Mucosa of stomach (tissue), 1 donor: ENCODE measurements around the gene BPIFB6.

Experiments
- H3K27me3 ChIP-seq: one replicate; pipeline ENCODE4 v1.7.0; 2013; ENCODE audit warnings: mild to moderate bottlenecking, low read length; ENCODE audit not compliant: control insufficient read depth, insufficient read depth
- H3K36me3 ChIP-seq: one replicate; pipeline ENCODE4 v1.7.0; 2013; ENCODE audit warnings: low read length; ENCODE audit not compliant: control insufficient read depth, insufficient read depth
- H3K4me1 ChIP-seq: one replicate; pipeline ENCODE4 v1.7.0; 2013; ENCODE audit warnings: mild to moderate bottlenecking, low read length; ENCODE audit not compliant: control insufficient read depth, insufficient read depth
- H3K4me3 ChIP-seq: one replicate; pipeline ENCODE4 v1.7.0; 2013; ENCODE audit warnings: low read length
- H3K9ac ChIP-seq: one replicate; pipeline ENCODE4 v1.7.0; 2013; ENCODE audit warnings: mild to moderate bottlenecking, low read length, moderate library complexity
- H3K9me3 ChIP-seq: one replicate; pipeline ENCODE4 v1.7.0; 2013; ENCODE audit warnings: mild to moderate bottlenecking, low read length, moderate library complexity; ENCODE audit not compliant: control insufficient read depth
- donor health status: Pancreatic carcinoma.

BPIFB6 gene

DNA sequence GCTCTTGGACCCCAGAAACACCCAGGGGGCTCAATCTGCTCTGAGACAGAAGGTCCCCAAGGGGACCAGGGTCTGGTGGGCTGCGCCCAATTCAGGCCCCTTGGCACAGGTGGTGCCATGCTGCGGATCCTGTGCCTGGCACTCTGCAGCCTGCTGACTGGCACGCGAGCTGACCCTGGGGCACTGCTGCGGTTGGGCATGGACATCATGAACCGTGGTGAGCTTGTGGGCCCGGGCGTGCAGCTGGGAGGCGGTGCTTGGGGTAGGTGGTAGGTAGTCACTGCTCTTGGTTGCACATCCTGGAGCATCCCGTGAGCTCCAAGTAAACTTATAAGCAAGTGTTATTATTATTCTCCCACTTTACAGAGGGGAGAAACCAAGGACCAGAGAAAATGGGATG lies at the start of gene BPIFB6:
BPIFB6 (plus strand) TSS at position 118 of the 400 bp plus-strand sequence; CDS start at position 118, 0 bp downstream.
- Histone ChIP-seq H3K36me3 (no peaks in the 10 kb centered on the region), H3K4me3 (no peak within 1 kb of the TSS), H3K9me3 (no peaks in the 10 kb centered on the region), H3K4me1 (no peaks in the 10 kb centered on the region), H3K9ac (no peak within 1 kb of the TSS), H3K27me3 (peaks cover 6% of the 10 kb centered on the region)

DNA sequence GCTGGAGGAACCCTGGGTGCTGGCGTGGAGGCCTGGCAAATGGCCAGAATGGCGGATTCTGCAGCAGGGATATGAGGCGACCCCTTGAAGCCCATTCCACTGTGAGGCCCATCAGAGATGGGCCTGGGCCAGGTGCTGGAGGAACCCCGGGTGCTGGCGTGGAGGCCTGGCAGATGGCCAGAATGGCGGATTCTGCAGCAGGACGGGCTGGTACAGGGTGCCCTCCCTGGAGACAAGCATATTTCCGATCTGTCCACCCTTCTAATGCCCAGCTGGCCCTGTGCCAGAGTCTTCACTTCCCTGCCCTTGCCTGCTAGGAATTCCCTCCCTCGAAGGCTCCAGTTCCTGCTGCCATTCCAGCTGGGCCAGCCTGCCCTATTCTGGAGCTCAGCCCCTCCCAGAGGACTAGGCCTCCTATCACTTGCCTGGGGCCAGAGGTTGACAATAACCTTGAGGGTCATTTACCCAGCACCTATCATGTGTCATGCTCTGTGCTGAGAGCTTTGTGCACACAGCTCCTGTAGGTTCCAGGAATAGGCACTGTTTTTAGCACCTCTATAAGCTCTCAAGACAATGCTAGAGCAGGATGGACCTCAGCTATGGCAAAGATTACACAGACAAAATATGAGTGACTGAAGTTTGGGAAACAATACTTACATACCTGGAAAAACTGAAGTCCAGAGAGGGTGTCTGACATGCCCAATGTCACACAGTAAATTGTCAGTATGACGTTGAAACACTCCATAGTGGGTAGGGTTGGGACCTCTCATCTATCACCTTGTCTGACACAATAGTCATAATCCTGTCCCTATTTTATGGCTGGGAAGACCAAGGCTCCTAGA lies 48.6 kb upstream of the BPIFB6 start:
- H3K4me3 ChIP-seq: no peak overlapping the region
- H3K4me1 ChIP-seq: no peaks in the 10 kb centered on the region
- H3K36me3 ChIP-seq: no peaks in the 10 kb centered on the region
- H3K9me3 ChIP-seq: no peaks in the 10 kb centered on the region
- no peak overlapping the region for H3K9ac ChIP-seq
- no peaks in the 10 kb centered on the region for H3K27me3 ChIP-seq

GRCh38 chr20:32983459-32984112 lies 47.9 kb upstream of the BPIFB6 start:
- Histone ChIP-seq H3K9ac (no peak overlapping the region), H3K4me1 (no peaks in the 10 kb centered on the region)

DNA sequence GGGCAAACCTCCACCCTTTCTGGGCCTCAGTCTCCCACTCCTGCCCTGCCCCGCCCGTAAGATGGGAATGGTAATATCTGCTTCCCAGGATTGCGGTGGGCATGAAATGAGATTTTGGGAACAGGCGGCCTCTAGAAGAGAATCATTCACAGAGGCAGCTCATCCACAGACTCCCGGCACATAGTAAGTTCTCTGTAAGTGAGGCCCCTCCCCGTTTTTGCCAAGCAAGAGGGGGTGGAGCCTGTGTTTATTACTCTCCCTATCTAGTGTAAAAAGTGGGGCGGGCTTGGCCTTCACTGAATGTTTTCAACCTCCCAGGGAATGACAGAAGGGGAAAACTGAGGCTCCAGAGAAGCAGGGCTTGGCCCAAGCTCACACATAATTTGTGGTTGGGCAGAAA lies 47.3 kb upstream of the BPIFB6 start:
- no peak overlapping the region for H3K4me3 ChIP-seq
- no peaks in the 10 kb centered on the region for H3K27me3 ChIP-seq
- no peaks in the 10 kb centered on the region for H3K9me3 ChIP-seq
- no peaks in the 10 kb centered on the region for H3K36me3 ChIP-seq
- no peak overlapping the region for H3K9ac ChIP-seq
- H3K4me1 ChIP-seq: no peaks in the 10 kb centered on the region

More at GRCh38 chr20:32983459-32984112, 47.9 kb upstream of the BPIFB6 start:
- H3K4me3 ChIP-seq: no peak overlapping the region
- no peaks in the 10 kb centered on the region for H3K27me3 ChIP-seq
- H3K36me3 ChIP-seq: no peaks in the 10 kb centered on the region
- no peaks in the 10 kb centered on the region for H3K9me3 ChIP-seq

DNA sequence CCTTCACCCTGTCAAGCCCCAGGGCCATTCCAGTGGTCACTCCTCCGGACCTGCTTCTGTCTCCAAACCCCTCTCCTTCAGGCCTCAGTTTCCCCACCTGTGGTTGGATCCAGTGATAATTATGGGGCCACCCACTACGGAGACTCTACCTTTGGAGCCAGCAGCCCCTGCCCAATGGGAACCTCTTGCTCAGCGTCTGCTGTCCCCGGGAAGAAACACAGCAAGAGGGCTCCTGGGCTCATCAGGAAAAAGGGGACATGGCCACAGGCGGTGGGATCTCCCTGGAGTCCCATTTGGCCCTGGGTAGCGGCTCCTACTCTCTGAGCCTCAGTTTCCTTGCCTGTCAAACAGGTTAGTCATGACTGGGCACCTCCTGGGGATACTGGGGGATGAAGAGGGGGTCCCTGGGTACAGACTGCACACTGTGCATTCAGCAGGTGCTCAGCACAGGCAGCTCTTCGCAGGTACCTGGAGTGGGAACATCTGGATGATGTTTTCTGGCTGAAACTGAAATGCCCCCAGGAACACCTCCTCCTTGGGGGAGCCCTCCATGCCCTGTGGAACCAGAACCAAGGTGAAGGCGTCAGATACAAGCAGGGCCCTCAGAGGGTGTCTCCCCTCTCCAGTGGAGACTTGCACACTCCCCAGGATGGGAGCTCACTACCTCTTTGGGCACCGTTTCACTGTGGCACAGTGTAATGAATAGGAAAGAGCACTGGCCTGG lies 46.7 kb upstream of the BPIFB6 start:
- Histone ChIP-seq H3K27me3 (no peaks in the 10 kb centered on the region), H3K4me3 (no peak overlapping the region), H3K9me3 (no peaks in the 10 kb centered on the region), H3K4me1 (no peaks in the 10 kb centered on the region), H3K36me3 (no peaks in the 10 kb centered on the region), H3K9ac (no peak overlapping the region)

GRCh38 chr20:32985596-32985995 lies 45.9 kb upstream of the BPIFB6 start:
- Histone ChIP-seq H3K9ac (no peak overlapping the region), H3K4me1 (no peaks in the 10 kb centered on the region), H3K36me3 (no peaks in the 10 kb centered on the region), H3K4me3 (no peak overlapping the region), H3K9me3 (no peaks in the 10 kb centered on the region), H3K27me3 (peaks cover 3% of the 10 kb centered on the region)

GRCh38 chr20:32986331-32986966 lies 45.0 kb upstream of the BPIFB6 start:
- no peaks in the 10 kb centered on the region for H3K36me3 ChIP-seq
- no peaks in the 10 kb centered on the region for H3K4me1 ChIP-seq
- H3K4me3 ChIP-seq: no peak overlapping the region
- H3K9ac ChIP-seq: no peak overlapping the region
- peaks cover 3% of the 10 kb centered on the region for H3K27me3 ChIP-seq
- H3K9me3 ChIP-seq: no peaks in the 10 kb centered on the region

DNA sequence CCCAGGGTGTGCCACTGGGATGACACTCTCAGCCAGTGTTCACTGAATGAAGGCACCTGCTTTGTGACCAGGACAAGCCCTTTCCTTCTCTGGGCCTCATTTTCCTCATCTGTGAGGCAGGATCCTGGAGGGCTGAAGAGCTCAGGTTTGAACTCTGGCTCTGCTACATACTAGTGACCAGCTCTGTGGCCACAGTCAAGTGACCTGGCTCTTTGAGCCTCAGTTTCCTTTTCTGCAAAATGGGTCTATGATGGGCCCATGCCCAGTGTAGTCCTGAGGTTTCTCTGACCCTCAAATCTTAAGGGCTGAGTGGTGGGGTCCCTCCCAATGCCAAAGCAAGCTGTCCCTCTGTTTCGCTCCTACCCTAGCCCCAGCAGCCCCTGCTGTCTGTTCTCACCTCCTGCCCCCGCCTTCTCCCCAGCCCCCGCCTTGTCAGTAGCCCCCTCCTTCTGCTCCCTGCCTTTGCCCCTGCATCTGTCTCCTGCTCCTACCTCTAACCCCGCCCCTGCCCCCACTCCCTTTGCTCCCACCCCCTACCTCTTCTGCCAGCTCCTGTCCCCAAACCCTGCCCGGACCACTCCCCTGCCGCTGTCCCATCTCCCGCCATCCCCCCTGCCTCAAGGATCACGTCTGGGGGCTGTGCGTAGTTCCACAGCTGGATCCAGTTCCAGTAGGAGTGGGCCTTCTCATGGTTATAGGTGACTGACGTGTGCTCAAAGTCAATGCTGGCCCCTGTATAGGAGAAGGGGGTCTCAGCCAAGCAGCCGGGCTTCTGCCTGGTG lies 44.2 kb upstream of the BPIFB6 start:
- Histone ChIP-seq H3K9me3 (no peaks in the 10 kb centered on the region), H3K27me3 (peaks cover 3% of the 10 kb centered on the region), H3K4me3 (no peak overlapping the region), H3K36me3 (no peaks in the 10 kb centered on the region), H3K9ac (no peak overlapping the region), H3K4me1 (no peaks in the 10 kb centered on the region)

- Histone ChIP-seq H3K36me3 (no peaks in the 10 kb centered on the region), H3K4me3 (no peak overlapping the region), H3K9ac (no peak overlapping the region), H3K4me1 (no peaks in the 10 kb centered on the region), H3K27me3 (peaks cover 3% of the 10 kb centered on the region), H3K9me3 (no peaks in the 10 kb centered on the region)
Measured at GRCh38 chr20:32988008-32988407, 43.4 kb upstream of the BPIFB6 start.

- Histone ChIP-seq H3K9ac (no peak overlapping the region), H3K36me3 (no peaks in the 10 kb centered on the region), H3K4me3 (no peak overlapping the region), H3K4me1 (no peaks in the 10 kb centered on the region), H3K9me3 (no peaks in the 10 kb centered on the region), H3K27me3 (peaks cover 3% of the 10 kb centered on the region)
Measured at GRCh38 chr20:32989507-32990283, 41.8 kb upstream of the BPIFB6 start.

- H3K4me3 ChIP-seq: no peak overlapping the region
- no peaks in the 10 kb centered on the region for H3K9me3 ChIP-seq
- no peaks in the 10 kb centered on the region for H3K4me1 ChIP-seq
- peaks cover 3% of the 10 kb centered on the region for H3K27me3 ChIP-seq
- H3K9ac ChIP-seq: no peak overlapping the region
- H3K36me3 ChIP-seq: no peaks in the 10 kb centered on the region
Measured at GRCh38 chr20:32990426-32990825, 41.0 kb upstream of the BPIFB6 start.
